ENCODE measurements around the gene ADAMTS17.

DNA sequence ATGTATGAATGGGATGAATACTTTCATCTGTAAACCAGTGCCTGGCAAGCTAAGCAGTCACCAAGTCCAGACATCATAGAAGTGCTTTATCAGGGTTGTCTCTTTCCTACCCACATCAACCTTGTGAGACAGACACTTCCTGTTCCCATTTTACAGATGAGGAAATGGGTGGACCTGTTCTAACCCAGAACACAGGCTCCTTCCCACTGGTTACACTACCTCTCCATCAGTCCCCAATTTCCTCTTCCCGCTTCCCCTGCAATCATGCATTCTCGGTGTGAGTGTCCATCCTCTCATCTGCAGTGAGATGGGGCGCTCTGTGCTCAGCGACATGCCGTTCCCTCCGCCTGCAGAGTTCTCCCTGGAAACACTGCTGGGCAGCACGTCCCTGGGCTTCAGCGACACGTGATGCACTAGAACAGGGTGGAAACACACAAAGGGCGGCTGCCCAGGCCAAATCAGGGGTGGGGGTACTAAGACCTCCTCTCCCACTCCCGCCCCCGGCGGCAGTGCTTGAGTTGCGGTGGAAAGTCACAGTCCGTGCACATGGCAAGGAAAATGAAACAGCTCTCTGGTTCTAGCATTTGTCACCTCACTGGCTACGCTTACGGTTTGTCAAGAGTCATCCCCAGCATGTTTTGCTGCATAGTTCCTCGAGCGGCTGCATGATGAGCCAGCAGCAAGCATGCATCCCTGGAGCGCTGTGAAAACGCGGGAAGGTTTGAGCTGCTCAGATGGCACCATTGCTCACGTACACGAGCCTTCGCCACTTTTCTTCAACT lies 201.1 kb downstream of the ADAMTS17 start:
- TF ChIP-seq YY1 (IDR thresholded peaks at IDR 0.05; ENCODE audit: insufficient read depth, insufficient read length) (no peak), ZNF274 (IDR thresholded peaks at IDR 0.05; ENCODE audit: low read depth, low read length) (no peak)
